MCF 10A (cell line): ENCODE measurements around the gene NRIP3. TPM values are rescaled to one million over a fixed set of nuclear protein-coding genes. Genes with fewer than 3 reads are reported as not detected.
"Not testable (repeated sequence)": the region's sequence is repeated elsewhere in the genome, so short reads cannot be mapped to it uniquely, and the experiment has no call there.

Source experiments
- BruUV-seq: library from RNA; stranded (reverse); fragments of 400-500 nt; replicated peaks from 2 replicates; lab custom pipeline; 2021; lab: Mats Ljungman, UMichigan
- CTCF ChIA-PET: fragments of 300-600 bp; sonication (Branson Sonifier 250); formaldehyde crosslinking; extraction: SDS; loops from one replicate; lab custom pipeline; 2021; ENCODE audit warnings: antibody characterized with exemption, inconsistent platforms; lab: Yijun Ruan, JAX
- POLR2A ChIA-PET: fragments of 300-600, 350-650 bp; sonication (Branson Sonifier 250); formaldehyde crosslinking; extraction: SDS; loops from one replicate; lab custom pipeline; 2020; ENCODE audit warnings: antibody characterized with exemption, inconsistent platforms; lab: Yijun Ruan, JAX
- DNase-seq: peaks from one replicate; pipeline ENCODE4 v3.0.0-alpha.2; 2018; ENCODE audit not compliant: unreplicated experiment
- H3K27ac Mint-ChIP-seq: one replicate; pipeline ENCODE4 v1.8.0; 2022; ENCODE audit warnings: mild to moderate bottlenecking, low read depth, mixed read lengths; ENCODE audit not compliant: unreplicated experiment
- H3K27me3 Mint-ChIP-seq: one replicate; pipeline ENCODE4 v1.8.0; 2022; ENCODE audit warnings: mixed read lengths; ENCODE audit not compliant: insufficient read depth, unreplicated experiment
- H3K36me3 Mint-ChIP-seq: one replicate; pipeline ENCODE4 v1.8.0; 2022; ENCODE audit warnings: mild to moderate bottlenecking, moderate library complexity, mixed read lengths; ENCODE audit not compliant: insufficient read depth, unreplicated experiment
- H3K4me1 Mint-ChIP-seq: one replicate; pipeline ENCODE4 v1.8.0; 2022; ENCODE audit warnings: mixed read lengths; ENCODE audit not compliant: insufficient read depth, unreplicated experiment
- H3K4me3 Mint-ChIP-seq: one replicate; pipeline ENCODE4 v1.8.0; 2022; ENCODE audit warnings: mild to moderate bottlenecking, moderate library complexity, mixed read lengths; ENCODE audit not compliant: unreplicated experiment
- H3K9me3 Mint-ChIP-seq: one replicate; pipeline ENCODE4 v1.8.0; 2022; ENCODE audit warnings: mixed read lengths; ENCODE audit not compliant: unreplicated experiment
- CTCF ChIP-seq: fragments of 200-600 bp; IDR thresholded peaks from one replicate; pipeline ENCODE4 v1.8.0; 2022; ENCODE audit warnings: antibody characterized with exemption, mild to moderate bottlenecking; ENCODE audit not compliant: unreplicated experiment
- intact Hi-C: fragments of 100-400 bp; cut with micrococcal nuclease; formaldehyde crosslinking; loops from 2 replicates; pipeline ENCODE4 v1.14.1; 2022
- total RNA-seq: library from RNA; stranded (reverse); gene quantifications from 2 replicates; pipeline ENCODE4 v1.2.3, GENCODE V29; 2022

NRIP3 gene
- total RNA-seq, 1 experiment from 2014 or later: 0.19 TPM

DNA sequence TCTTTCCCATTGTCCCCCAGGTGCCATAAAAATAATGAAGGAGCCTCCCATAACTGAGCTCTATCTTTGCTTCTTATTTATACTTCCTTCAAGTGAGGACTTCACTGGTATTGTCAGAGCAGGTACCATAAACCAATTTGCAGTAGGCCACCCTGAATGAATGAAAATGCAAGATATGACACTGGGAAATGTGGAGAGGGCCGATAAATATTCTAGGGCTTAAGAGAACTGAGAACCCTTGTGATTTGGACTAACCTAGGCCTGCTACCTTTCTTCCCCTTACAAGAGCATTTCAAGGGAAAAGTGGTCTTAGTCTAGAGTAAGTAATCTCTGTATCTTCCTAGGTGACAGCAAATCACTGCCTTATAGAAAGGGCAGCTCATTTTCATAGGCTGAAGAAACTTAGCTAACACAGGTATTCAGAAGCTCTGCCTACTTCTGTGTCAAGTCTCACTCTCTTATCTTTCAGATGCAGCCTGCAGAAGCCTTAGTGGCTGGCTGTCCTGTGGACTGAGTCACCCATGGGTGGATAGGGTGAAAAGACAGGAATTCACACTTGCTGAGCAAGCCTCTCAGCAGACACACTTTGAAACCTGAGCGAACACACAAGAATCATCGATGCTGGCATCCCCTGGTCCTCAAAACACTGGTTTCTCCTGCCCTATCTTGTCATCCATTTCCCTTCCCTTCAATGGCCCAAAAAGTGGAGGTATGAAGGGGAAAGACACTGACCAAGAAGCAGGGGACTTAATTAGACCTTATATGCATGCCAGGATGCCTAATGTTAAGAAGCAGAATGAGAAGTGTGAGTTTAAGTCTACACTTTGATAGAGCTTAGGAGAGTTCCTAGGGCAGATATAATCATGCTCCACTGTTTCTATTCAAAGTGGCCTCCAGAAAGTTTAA, 15.2 kb downstream of the NRIP3 start:
- no peaks in the 10 kb centered on the region for H3K36me3 Mint-ChIP-seq
- no peak for TF ChIP-seq CTCF
- H3K27ac Mint-ChIP-seq: no peak overlapping the region
- BruUV-seq: no TSS peak
- no peaks in the 10 kb centered on the region for H3K27me3 Mint-ChIP-seq
- intact Hi-C loops: no loop called here
- no peak for DNase-seq
- CTCF ChIA-PET: interaction anchor here (0.6 to 1.5 kb wide), 3 partner anchors 27 to 1659 kb away, joined by 3 to 5 read pairs (median 4); no protein-coding TSS in a partner anchor
- POLR2A ChIA-PET: interaction anchor here (0.5 to 1.1 kb wide), 3 partner anchors 24 to 377 kb away, joined by 3 to 6 read pairs (median 3); partner anchors contain the start of gene TMEM9B
- H3K4me1 Mint-ChIP-seq: peaks cover 20% of the 10 kb centered on the region
- H3K9me3 Mint-ChIP-seq: no peaks in the 10 kb centered on the region
- H3K4me3 Mint-ChIP-seq: no peak overlapping the region

DNA sequence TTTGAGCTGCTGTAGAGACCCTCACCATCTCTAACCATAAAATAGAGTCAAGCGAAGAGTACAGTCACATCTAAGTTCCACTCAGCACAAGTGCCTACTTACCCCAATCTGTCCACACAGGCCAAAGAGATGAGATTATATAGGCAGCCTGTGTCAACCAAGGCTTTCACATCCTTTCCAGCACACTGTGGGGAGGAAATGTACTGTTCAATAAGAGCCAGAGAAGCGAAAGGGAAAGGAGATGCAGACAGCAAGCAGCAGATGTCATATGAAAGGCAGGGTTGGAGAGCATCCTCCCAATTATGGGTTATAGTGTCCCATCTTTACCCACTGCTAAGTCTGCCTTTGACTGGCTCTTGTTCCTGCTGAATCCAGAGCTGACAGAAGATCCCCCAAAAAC, 16.4 kb downstream of the NRIP3 start:
- intact Hi-C loops: no loop called here
- Mint-ChIP-seq H3K36me3 (no peaks in the 10 kb centered on the region), H3K27ac (no peak overlapping the region), H3K27me3 (no peaks in the 10 kb centered on the region), H3K4me1 (peaks cover 20% of the 10 kb centered on the region), H3K9me3 (no peaks in the 10 kb centered on the region), H3K4me3 (no peak overlapping the region)
- no peak for DNase-seq
- ChIA-PET POLR2A (interaction anchor here (0.8 kb wide), 1 partner anchor 23 kb away, joined by 4 read pairs; no protein-coding TSS in a partner anchor), CTCF (interaction anchor here (0.6 to 1.5 kb wide), 3 partner anchors 28 to 1322 kb away, joined by 3 to 5 read pairs (median 4); no protein-coding TSS in a partner anchor)
- BruUV-seq: no TSS peak
- TF ChIP-seq CTCF: no peak

GRCh38 chr11:8986772-8987171, 17.0 kb downstream of the NRIP3 start:
- peaks cover 20% of the 10 kb centered on the region for H3K4me1 Mint-ChIP-seq
- H3K9me3 Mint-ChIP-seq, H3K4me3 Mint-ChIP-seq, BruUV-seq, H3K27me3 Mint-ChIP-seq, H3K36me3 Mint-ChIP-seq, DNase-seq, intact Hi-C loops, H3K27ac Mint-ChIP-seq: not testable (repeated sequence)
- ChIA-PET POLR2A (interaction anchor here (0.6 kb wide), 1 partner anchor 20 kb away, joined by 4 read pairs; no protein-coding TSS in a partner anchor), CTCF (interaction anchor here (1.1 kb wide), 1 partner anchor 29 kb away, joined by 4 read pairs; no protein-coding TSS in a partner anchor)

DNA sequence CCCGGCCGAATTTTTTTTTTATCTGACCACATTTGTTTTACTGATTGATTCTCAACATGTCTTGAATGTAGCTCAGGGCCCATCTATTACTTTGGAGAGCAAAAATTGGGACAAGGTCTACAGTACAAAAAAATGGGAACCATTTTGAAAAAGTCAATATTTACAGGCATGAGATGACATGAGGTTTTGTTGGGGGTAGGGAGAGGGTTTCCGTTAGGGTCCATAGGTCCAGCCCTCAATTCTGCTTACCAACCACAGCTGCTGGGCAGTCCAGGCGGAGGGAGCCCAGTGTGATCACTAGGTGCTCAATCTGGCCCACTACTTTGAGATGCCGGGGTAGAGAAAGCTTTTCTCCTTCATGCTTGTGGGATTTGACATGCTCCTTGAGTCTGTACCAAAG, 18.3 kb downstream of the NRIP3 start:
- H3K9me3 Mint-ChIP-seq: no peaks in the 10 kb centered on the region
- intact Hi-C loops: no loop called here
- CTCF ChIA-PET: interaction anchor here (0.7 to 1.6 kb wide), 3 partner anchors 12 to 30 kb away, joined by 3 to 6 read pairs (median 3); no protein-coding TSS in a partner anchor
- no peak overlapping the region for H3K4me3 Mint-ChIP-seq
- TF ChIP-seq CTCF: no peak
- no peak for DNase-seq
- H3K27me3 Mint-ChIP-seq: no peaks in the 10 kb centered on the region
- peaks cover 20% of the 10 kb centered on the region for H3K4me1 Mint-ChIP-seq
- no TSS peak for BruUV-seq
- POLR2A ChIA-PET: no interaction called here
- no peak overlapping the region for H3K27ac Mint-ChIP-seq
- no peaks in the 10 kb centered on the region for H3K36me3 Mint-ChIP-seq
